NCI-H748 (cell line): ENCODE measurements around the gene GRIP1.

ENCODE experiments used
- DNase-seq: peaks from one replicate; lab custom pipeline; 2025; ENCODE audit not compliant: unreplicated experiment; lab: John Stamatoyannopoulos, UW

GRIP1 gene

DNA sequence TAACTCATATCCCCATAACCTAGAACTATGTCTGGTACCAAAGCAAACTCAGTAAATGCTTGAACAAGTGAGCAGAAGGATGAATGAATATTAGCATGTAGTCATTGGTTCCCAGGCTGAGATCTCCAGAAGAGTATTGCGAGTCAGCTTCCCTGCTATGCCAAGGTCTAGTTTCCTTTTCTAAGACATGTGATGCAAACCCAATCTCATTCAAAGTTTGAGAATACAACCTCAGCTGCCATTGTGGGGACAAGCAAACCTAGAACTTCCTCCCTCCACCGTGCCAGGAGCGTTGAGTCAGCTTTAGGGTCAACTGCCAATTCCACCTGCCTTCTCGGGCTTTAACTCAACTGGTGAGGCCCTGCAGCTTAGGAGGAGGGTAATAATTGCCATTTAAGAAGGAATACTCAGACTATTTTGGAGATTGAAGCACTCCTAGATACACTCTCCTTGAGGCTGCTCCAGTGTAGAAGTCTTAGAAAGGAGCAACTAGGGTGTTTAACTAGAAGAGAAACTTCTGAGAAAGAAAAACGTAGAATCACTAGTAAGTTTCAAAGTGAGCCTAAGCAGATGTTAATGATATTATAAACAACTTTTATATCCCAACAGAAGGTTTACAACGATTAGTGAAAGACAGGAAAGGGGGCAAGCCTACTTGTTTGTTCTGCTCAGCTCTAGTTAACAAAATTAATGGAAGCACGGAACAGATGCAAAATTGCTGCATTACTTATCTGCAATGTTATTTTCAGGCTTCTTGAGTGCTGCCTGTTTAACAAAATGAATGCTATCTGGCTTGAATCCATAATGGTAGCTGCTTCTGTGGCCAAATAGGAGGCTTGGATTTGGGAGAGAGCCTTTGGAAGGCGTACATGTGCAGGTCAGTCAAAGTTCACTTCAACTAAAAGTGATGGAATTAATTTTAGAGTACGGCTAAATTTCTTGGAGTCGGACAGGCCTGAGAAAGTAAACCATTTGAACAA lies 279.7 kb downstream of the GRIP1 start:
- DNase-seq = no peak

DNA sequence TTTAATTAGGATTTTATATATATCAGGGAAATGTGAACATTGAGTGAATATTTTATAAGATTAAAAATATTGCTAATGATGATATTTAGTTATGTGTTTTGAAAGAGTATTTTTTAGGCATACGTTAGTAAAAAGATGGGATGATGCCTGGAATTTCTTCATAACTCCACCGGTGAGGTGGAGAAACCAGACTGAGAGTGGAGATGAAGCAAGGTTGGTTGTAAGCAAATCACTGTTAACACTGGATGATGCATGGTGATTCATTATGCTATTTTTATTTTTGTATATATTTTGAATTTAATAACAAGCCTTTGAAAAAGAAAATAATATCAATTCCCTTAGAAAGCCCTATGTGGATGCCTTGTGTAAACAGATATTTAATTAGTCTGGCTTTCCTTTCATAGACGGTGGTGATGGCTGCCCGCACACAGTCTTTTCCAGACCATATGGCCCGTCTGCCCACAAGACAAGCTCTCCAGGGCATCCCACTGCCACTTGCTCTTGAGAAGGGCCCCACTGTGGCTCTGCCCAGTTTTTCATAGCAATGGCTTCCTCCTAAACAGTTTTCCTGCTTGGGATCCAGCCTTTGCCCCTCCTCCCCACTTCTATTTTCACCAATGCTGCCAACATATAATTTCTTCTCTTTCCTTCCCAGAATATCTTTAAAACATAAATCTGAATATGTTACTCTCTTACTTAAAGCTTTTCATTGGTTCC lies 281.1 kb downstream of the GRIP1 start:
- DNase-seq = no peak

DNA sequence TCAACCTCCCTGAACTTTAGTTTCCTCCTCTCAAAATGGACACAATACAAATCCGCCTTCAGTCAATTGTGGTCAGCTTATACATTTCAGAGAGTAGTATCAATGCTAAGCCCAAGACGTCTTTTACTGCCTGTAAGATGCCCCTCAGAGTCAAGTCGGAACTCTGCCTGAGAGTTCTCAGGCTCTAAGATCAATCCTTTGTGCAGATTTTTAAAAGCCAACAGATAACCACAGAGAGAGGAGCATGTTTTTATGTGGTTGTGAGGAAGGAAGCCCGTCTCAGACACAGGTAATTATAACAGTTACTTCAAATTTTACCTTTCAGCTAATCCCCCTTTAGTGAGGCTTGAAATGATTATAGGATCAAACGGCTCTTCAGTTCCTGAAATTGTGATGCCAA lies 285.0 kb downstream of the GRIP1 start:
- DNase-seq = no peak

DNA sequence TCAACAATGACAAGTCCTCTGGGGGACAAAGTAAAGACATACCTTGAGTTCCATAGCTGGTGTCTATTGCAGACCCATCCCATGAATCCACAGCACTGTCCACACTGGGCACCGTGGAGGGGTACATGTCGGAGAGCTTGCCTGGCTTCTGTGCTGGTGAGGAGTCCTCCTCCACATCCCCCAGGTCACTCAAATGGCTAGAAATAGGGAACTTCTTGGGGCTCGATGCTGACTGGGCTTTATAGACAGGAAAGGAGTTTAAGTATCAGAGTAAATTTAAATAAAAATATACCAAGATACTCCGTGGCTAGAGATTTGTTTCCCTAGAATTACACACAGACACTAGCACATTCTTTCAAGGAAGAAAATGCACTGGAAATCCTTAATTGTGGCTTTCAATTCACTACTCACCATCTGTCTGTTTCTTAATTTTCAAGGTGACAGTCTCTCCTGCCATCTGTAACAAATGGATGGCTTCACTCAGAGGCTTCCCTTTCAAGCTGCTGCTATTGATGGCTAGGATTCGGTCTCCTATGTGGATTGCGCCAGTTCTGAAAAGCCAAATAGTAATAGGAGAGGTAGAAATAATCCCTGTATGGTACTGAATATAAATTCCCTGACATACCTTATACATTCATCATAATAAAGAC lies 286.5 kb downstream of the GRIP1 start:
- no peak for DNase-seq

DNA sequence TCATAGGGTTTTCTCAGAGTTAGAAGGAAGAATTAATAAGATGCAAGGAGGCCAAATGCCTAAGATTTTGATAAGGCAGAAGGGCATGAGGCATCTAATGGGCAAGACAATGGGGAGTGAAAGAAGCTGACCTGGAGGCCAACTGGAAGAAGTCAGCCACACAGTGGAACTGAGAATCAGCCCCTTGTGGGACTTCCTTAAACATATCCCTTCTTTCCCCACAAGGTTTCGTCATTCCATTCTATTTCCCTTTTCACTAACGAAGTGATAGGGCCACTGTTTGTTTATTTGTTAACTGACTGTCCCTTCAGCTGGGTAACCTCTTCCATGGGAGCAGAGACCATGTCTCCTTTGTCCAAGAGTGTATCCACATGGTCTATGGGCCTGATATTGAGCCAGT lies 290.4 kb downstream of the GRIP1 start:
- no peak for DNase-seq

DNA sequence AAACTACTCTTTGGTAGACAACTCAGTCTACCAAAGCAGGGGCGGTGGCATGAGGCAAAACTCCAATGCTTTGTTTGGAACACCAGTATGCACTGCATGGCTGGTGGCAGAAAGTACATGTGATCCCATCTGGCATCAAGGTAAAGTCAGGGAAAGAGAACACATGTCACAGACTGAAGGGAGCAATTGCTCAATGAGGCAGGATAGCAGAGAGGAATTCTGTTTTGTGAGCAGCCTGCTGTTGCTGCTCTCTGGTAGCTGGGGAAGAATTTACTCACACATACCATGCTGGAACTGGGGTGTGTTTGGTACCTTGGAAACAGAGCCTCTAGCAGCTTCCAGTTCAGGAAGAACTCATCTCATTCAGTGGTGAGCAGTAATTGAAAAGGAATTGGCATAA lies 291.8 kb downstream of the GRIP1 start:
- no peak for DNase-seq

DNA sequence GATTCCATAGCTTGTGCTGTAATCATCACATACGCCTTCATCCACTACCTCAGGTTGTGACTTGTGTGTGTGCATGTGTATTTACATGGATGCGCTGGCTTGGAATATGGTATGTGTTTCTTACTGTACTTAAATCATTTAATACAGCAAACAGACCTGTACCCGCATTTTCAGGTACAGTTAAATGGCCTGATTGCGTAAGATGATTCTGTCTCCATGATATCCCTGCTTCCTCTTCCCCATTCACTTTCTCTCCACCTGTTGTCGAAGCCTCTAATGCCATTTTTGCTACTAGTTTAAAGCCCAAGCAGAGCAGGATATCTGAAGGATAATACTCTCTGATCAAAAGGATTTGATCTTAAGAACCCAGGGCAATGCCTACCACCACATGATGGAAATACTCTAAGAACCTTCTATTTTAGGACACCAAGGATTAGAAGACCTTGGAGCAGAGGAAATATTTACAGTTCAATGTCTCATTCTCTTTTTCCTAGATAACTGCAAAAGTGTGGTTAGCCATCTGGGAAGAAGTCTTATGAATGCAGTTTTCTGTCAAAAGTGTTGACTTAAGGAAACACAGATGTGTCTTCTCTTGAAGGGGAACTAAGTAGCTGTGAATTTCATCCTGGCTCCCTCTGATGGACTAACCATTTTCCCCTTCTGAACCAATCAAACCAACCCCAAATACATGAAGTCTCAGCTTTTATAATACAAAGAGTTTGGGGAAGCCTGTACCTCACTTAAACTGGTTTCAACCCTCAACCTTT lies 297.9 kb downstream of the GRIP1 start:
- no peak for DNase-seq

DNA sequence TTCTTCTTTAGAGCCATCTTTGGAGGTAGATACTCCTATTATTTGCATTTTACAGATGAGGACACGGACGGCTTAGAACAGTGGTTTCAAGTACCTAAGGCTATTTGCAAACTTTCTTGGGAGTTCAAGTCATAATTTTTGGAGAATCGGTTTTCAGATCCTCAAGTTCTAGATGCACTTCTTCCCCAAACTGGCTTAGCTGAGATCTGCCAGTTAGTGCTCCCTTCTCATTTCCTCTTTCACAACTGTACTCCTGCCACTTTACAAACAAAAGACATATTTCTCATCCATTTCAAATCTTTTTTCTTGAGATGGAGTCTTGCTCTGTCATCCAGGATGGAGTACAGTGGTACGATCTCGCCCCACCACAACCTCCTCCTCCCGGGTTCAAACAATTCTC lies 299.3 kb downstream of the GRIP1 start:
- no peak for DNase-seq

DNA sequence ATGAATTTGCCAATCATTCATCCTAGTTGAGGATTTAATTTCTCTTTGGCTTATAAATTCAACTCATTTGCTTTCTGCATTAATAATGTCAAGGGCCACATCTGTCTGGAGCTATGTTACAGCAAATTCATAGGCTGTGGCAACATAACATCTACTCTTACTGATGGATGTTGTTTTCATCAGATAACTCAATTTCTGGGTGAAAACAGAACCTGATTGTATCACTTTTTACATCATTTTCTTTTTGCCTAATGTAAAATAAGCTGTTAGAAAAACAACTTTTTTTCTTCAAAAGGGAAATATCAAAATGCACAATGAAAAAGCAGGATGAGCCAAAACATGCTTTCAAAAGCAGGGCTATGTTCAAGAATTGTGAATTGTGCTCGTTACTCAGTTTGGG lies 303.3 kb downstream of the GRIP1 start:
- DNase-seq = no peak

DNA sequence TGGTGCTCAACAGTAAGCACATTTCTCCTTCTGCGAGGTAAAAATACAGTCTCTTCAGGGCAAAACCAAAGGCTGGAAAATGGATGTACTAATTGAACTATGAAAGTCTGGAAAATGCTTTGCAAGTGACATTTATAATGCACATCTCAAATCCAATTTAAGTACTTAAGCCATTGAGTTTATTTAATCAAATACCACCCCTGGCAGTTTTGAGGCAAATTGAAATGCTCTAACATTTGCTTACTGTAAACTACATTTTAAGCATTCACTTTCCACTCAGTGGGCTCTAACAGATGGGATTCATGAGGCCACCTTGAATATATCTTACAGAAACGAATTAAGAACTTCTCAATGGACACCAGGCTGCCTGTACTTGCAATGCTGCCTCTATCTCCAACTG lies 306.9 kb downstream of the GRIP1 start:
- no peak for DNase-seq

DNA sequence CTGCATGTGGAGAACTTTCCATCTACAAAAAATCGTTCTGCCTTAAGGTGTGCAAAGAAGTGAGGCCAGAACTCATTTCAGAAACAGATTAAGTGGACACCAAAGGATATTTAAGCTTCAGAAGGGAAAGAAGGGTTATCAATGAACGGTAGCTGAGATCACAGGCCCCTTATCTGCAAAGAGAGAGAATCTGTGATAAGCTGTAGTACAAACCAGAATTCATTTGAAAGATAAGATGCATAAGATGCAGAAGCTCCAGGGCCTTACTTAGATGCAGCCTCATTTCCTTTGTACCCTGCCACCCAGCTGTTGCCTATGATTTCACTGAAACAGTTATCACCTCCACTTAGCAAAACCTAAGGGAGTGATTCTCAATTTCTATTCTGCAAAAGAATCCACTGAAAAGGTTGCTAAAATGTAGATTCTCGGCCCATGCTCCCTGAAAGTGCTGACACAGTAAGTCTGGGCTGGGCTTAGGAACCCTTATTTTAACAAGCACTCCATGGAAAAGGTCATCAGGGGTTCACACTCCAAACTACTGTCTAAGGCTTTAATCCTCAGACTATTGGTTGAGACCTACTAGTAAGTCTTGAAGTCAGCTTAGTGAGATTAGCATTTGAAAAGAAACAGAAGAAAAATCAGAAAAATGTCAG lies 311.7 kb downstream of the GRIP1 start:
- no peak for DNase-seq

DNA sequence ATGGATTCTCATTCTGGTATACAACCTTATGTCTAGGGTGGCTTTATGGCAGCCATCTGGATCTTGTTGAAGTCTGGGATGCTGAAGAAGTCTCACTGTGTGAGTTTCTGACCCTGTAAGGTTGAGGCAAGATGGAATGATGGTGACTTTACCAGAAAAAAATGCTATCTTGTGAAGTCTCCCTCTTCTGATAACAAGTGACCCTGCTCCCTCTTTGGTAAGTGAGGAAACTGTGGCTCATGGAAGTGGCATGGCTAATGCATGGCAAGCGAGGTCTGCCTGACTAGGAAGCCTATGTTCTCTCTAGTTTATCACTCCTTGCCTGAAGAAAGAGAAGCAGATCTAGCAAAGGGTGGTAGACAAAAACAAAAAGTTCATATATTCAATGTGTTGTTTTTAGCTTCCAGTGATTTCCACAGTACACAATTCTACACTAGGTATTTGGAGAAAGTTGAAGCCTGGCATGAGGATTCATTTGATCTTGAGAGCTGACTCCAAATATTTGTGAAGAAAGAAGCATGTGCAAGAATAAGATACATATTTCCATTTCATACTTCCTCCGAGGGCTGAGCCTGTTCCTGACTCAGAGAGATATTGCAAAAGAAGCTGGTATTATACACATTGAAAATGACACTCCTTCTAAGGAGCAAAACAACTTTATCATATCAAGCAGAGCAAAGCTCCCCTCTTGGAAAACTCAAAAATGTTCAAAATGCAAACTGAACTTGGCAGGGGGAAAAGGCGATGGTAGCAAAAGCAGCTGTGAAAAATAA lies 313.0 kb downstream of the GRIP1 start:
- no peak for DNase-seq

DNA sequence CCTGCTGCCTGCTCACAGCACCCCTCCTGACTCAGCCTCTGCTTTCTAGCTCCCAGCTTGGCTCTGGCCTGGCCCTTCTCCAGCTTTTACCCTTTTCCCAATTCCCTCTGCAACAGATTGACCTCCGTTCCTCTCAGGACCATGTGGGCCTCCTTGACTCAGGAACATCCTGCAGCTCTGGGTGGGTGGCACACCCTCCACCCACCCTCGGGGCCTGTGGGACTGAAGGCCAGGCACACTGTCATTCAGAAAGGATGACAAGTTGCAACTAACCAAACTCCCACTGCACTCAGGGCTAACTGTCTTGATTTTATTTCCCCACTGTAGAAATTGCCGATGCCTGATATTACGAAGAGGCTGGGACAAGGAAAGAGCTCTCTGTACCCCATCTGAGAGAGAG lies 317.2 kb downstream of the GRIP1 start:
- no peak for DNase-seq

DNA sequence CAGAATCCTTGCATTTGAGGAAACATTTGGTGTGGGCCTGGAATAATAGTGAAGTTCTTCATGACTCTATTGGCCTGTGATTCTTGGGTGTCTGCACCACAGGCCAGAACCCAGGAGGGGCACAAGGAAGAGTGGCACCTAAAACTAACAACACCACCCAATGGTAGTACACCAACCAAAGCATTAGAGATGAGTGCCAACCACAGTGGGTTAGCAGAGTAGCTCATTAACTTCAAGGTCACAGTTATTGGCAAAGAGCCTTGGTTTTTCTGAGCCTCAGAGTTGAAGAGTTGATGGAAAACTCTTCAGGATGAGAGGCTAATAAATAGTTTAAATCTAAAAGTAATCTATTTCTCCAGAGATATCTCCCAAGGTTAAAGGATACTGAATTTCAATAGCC lies 319.6 kb downstream of the GRIP1 start:
- DNase-seq = no peak

DNA sequence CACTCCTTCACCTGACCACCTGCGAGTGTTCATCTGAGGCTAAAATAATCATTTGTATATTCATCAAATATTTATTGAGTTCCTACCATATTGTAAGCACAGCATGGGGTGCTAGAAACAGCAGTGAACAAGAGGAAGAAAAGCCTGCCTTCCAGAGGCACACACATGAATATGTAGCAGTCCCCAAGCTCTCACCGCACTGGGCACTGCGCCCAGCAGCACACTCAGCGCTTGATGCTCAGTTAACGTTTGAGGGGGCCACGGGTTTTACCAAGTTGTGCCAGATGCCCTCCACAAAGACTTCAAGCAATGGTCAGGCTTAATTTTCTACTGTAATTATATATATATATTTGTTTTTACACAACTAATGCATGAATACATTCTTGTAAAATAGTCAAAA lies 324.6 kb downstream of the GRIP1 start:
- DNase-seq = peak; percentile 26

DNA sequence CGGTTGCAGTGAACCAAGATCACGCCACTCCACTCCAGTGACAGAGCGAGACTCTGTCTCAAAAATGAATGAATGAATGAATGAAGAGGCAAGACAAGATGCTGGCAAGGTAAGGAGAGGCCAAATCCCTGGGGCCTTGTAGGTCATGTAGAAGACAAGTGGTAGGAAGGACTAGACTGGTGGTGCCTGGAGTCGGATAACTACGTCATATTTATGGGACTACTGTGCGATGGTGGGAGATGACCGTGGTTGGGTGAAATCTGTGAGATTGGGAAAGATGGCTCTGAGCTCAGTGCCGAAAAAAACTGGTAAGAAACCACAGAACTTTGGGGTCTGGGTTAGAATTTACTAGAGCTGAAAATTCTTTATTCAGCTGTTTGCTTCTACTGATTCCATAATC lies 326.0 kb downstream of the GRIP1 start:
- no peak for DNase-seq

DNA sequence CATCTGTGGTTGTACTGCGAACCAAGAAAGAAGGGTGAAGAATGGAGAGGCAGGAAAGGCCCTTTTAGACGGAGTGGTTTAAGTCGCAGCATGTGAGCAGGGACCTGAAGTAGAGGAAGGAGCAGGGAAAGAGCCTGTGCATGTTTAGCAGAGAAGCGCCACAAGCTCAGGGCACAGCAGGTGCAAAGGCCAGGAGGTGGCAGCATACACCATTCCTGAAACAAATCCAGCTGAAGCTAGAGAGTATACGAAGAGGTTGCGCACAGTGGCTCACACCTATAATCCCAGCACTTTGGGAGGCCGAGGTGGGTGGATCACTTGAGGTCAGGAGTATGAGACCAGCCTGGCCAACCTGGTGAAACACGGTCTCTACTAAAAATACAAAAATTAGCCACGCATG lies 326.7 kb downstream of the GRIP1 start:
- peak; percentile 33 for DNase-seq

DNA sequence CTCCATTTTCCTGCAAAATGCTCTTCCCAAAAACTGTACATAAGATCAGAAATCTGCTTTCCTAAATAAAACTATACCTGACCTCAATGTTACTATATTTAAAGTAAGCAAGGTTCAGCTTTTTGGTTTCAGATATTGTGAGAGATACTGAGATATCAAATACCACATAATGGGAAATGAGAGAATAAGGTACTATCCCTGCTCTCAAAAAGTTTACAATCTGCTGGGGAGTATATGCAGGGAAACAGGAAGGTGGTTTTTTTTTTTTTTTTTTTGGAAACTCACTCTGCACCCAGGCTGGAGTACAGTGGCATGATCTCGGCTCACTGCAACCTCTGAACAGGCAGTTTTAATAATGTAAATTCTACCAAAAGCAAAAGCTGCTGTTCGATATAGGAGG lies 327.6 kb downstream of the GRIP1 start:
- no peak for DNase-seq

DNA sequence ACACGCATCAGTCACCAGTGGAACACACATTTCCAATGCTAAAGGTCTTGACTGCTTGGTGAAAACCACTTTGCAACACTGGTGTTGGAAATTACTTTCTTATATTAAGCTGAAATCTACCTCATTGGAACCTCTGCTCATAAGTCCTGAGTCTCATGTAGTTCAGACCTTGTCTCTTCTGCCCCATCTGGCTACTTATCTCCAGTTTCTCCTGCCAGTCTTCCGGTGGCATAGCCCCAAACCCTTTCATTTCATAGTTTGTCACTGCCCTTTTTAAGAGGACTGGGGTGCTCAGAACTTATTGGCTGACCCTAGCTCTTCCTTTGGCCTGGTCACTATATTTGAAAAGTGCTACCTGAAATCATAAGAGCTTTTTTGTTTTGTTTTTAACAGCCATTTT lies 332.9 kb downstream of the GRIP1 start:
- DNase-seq = no peak

DNA sequence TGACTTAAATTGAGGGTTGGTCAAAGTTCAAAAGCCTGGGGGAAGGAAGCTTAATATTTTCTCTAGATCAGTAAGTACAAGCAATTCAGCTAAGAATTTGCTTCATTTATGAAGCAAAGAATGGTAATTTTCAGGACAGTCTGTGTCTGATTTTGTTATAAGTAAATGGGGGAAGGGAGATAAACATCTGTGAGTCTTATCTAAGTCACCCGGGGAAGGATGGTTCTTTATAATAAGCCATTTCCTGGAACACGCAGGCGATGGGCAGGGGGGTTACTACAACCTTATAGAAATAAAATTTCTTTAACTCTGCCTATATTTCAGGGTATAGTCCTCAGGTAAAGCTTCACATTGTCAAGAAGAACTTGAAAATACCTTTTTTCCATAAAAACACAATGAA lies 333.7 kb downstream of the GRIP1 start:
- no peak for DNase-seq
